Hepatocyte (in vitro differentiated cells): Measurements from ENCODE around the gene SLC38A11. TPM values are rescaled to one million over a fixed set of nuclear protein-coding genes. Genes with fewer than 3 reads are reported as not detected.

Experiments
- DNase-seq: peaks from one replicate; pipeline ENCODE4 v3.0.0-alpha.2; 2016; ENCODE audit warnings: low spot score
- H2AFZ ChIP-seq: fragments of 200-600 bp; sonication (generic); 2 replicates; pipeline ENCODE4 v1.6.0; 2016; ENCODE audit warnings: antibody characterized with exemption, mild to moderate bottlenecking
- H3K27ac ChIP-seq: fragments of 200-600 bp; sonication (generic); 2 replicates; pipeline ENCODE4 v1.5.1; 2016; ENCODE audit warnings: mild to moderate bottlenecking
- H3K27me3 ChIP-seq: fragments of 200-600 bp; sonication (generic); 2 replicates; pipeline ENCODE4 v1.6.1; 2016
- H3K36me3 ChIP-seq: fragments of 200-600 bp; sonication (generic); replicated peaks from 2 replicates; pipeline ENCODE4 v1.5.1; 2016; ENCODE audit warnings: low read depth; ENCODE audit not compliant: insufficient read depth
- H3K4me1 ChIP-seq: fragments of 200-600 bp; sonication (generic); 2 replicates; pipeline ENCODE4 v1.5.1; 2016; ENCODE audit warnings: mild to moderate bottlenecking, moderate library complexity; ENCODE audit not compliant: insufficient read depth
- H3K4me2 ChIP-seq: fragments of 200-600 bp; sonication (generic); 2 replicates; pipeline ENCODE4 v1.6.0; 2016
- H3K4me3 ChIP-seq: fragments of 200-600 bp; sonication (generic); 2 replicates; pipeline ENCODE4 v1.5.1; 2016; ENCODE audit warnings: mild to moderate bottlenecking
- H3K79me2 ChIP-seq: fragments of 200-600 bp; sonication (generic); 2 replicates; pipeline ENCODE4 v1.6.0; 2017; ENCODE audit warnings: mild to moderate bottlenecking
- H3K9me2 ChIP-seq: fragments of 200-600 bp; sonication (generic); replicated peaks from 2 replicates; pipeline ENCODE4 v1.6.0; 2017; ENCODE audit warnings: mild to moderate bottlenecking; ENCODE audit not compliant: insufficient read depth
- H3K9me3 ChIP-seq: fragments of 200-600 bp; sonication (generic); 2 replicates; pipeline ENCODE4 v1.5.1; 2016; ENCODE audit warnings: low read depth, mild to moderate bottlenecking
- H4K20me1 ChIP-seq: fragments of 200-600 bp; sonication (generic); 2 replicates; pipeline ENCODE4 v1.6.0; 2016; ENCODE audit warnings: mild to moderate bottlenecking; ENCODE audit not compliant: insufficient read depth, poor library complexity, severe bottlenecking
- EZH2 ChIP-seq: fragments of 200-600 bp; sonication (generic); IDR thresholded peaks from 2 replicates; pipeline ENCODE4 v1.6.1; 2016; ENCODE audit warnings: antibody characterized with exemption, mild to moderate bottlenecking, borderline replicate concordance
- EZH2phosphoT487 ChIP-seq: fragments of 200-600 bp; sonication (generic); IDR thresholded peaks from one replicate; pipeline ENCODE4 v1.6.1; 2018; ENCODE audit warnings: antibody characterized with exemption, mild to moderate bottlenecking, low read depth, moderate library complexity; ENCODE audit not compliant: unreplicated experiment, severe bottlenecking
- WGBS: methylation state at CpG from one replicate; pipeline ENCODE4 v1.1.6; 2016; ENCODE audit warnings: low lambda C conversion rate; ENCODE audit errors: missing lambda C conversion rate; 5-methylcytosine and 5-hydroxymethylcytosine counted together
- polyA plus RNA-seq: library from polyadenylated mRNA; unstranded; fragments of >200 nt; fragmentation: Nextera tagmentation; extraction: Ambion mirVana; gene quantifications from 2 replicates; pipeline ENCODE4 v1.2.1, GENCODE V29; 2016
- total RNA-seq: library from RNA; depleted of rRNA; stranded (reverse); fragments of >200 nt; gene quantifications from 2 replicates; pipeline ENCODE4 v1.2.3, GENCODE V29; 2014
- TF ChIP-seq, protein P1 (sequence below): fragments of 200-600 bp; sonication (generic); IDR thresholded peaks from 2 replicates; pipeline ENCODE4 v1.5.1; 2016; ENCODE audit warnings: antibody characterized with exemption, mild to moderate bottlenecking; ENCODE audit not compliant: poor library complexity

The SLC38A11 gene
- total and polyA plus RNA-seq, 2 experiments from 2014 or later = 7.7 to 8.4 TPM

- H3K79me2 ChIP-seq = no peaks in the 10 kb centered on the region
- no peaks in the 10 kb centered on the region for H3K9me3 ChIP-seq
- no peaks in the 10 kb centered on the region for H3K4me1 ChIP-seq
- no peak for TF ChIP-seq EZH2phosphoT487
- TF ChIP-seq EZH2 = no peak
- TF ChIP-seq, protein P1, sequence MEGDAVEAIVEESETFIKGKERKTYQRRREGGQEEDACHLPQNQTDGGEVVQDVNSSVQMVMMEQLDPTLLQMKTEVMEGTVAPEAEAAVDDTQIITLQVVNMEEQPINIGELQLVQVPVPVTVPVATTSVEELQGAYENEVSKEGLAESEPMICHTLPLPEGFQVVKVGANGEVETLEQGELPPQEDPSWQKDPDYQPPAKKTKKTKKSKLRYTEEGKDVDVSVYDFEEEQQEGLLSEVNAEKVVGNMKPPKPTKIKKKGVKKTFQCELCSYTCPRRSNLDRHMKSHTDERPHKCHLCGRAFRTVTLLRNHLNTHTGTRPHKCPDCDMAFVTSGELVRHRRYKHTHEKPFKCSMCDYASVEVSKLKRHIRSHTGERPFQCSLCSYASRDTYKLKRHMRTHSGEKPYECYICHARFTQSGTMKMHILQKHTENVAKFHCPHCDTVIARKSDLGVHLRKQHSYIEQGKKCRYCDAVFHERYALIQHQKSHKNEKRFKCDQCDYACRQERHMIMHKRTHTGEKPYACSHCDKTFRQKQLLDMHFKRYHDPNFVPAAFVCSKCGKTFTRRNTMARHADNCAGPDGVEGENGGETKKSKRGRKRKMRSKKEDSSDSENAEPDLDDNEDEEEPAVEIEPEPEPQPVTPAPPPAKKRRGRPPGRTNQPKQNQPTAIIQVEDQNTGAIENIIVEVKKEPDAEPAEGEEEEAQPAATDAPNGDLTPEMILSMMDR = no peak
- 74% methylated on average over 5 of the region's 5 CpGs for WGBS
- H3K36me3 ChIP-seq = no peaks in the 10 kb centered on the region
- no peaks in the 10 kb centered on the region for H3K9me2 ChIP-seq
- H4K20me1 ChIP-seq = no peaks in the 10 kb centered on the region
- H2AFZ ChIP-seq = no peak overlapping the region
- DNase-seq = no peak
- no peak overlapping the region for H3K27ac ChIP-seq
- H3K4me2 ChIP-seq = no peak overlapping the region
- no peak overlapping the region for H3K4me3 ChIP-seq
- H3K27me3 ChIP-seq = no peaks in the 10 kb centered on the region
Observed at GRCh38 chr2:164934401-164935117, 20.8 kb downstream of the SLC38A11 start.

- no peak overlapping the region for H3K4me3 ChIP-seq
- H3K27me3 ChIP-seq = no peaks in the 10 kb centered on the region
- no peaks in the 10 kb centered on the region for H4K20me1 ChIP-seq
- no peak for DNase-seq
- 68% methylated on average over 3 of the region's 3 CpGs for WGBS
- H3K9me2 ChIP-seq = no peaks in the 10 kb centered on the region
- no peak overlapping the region for H3K4me2 ChIP-seq
- no peaks in the 10 kb centered on the region for H3K4me1 ChIP-seq
- TF ChIP-seq EZH2phosphoT487 (no peak), EZH2 (no peak)
- TF ChIP-seq, protein P1 = no peak
- no peaks in the 10 kb centered on the region for H3K79me2 ChIP-seq
- no peak overlapping the region for H2AFZ ChIP-seq
- no peak overlapping the region for H3K27ac ChIP-seq
- no peaks in the 10 kb centered on the region for H3K9me3 ChIP-seq
- no peaks in the 10 kb centered on the region for H3K36me3 ChIP-seq
Observed at GRCh38 chr2:164933671-164934189, 21.6 kb downstream of the SLC38A11 start.

GRCh38 chr2:164932377-164932776 lies 22.9 kb downstream of the SLC38A11 start:
- no peaks in the 10 kb centered on the region for H3K27me3 ChIP-seq
- no peak overlapping the region for H3K4me2 ChIP-seq
- H3K79me2 ChIP-seq = no peaks in the 10 kb centered on the region
- H3K27ac ChIP-seq = no peak overlapping the region
- 93% methylated on average over 2 of the region's 2 CpGs for WGBS
- no peak overlapping the region for H3K4me3 ChIP-seq
- H3K9me3 ChIP-seq = no peaks in the 10 kb centered on the region
- H3K36me3 ChIP-seq = no peaks in the 10 kb centered on the region
- no peaks in the 10 kb centered on the region for H3K9me2 ChIP-seq
- DNase-seq = no peak
- TF ChIP-seq EZH2phosphoT487 (no peak), EZH2 (no peak)
- TF ChIP-seq, protein P1 = no peak
- no peaks in the 10 kb centered on the region for H4K20me1 ChIP-seq
- H3K4me1 ChIP-seq = no peaks in the 10 kb centered on the region
- no peak overlapping the region for H2AFZ ChIP-seq
